ENCODE measurements around the gene PRIMA1. TPM values are rescaled to one million over a fixed set of nuclear protein-coding genes. Genes with fewer than 3 reads are reported as not detected.

PRIMA1 gene
- total RNA-seq, 1 donor from 2014 or later = 4.0 TPM

- H3K4me3 Mint-ChIP-seq (ENCODE audit: low read depth) = no peak overlapping the region
- H3K36me3 Mint-ChIP-seq (ENCODE audit: insufficient read depth) = no peaks in the 10 kb centered on the region
- peaks cover 41% of the 10 kb centered on the region for H3K27me3 Mint-ChIP-seq
- no peak for TF ChIP-seq CTCF (IDR thresholded peaks at IDR 0.05; ENCODE audit: unreplicated experiment)
- DNase-seq (ENCODE audit: low spot score, unreplicated experiment) = no peak
- no peaks in the 10 kb centered on the region for H3K9me3 Mint-ChIP-seq (ENCODE audit: low read depth)
- no peak overlapping the region for H3K27ac Mint-ChIP-seq
- peaks cover 5% of the 10 kb centered on the region for H3K4me1 Mint-ChIP-seq (ENCODE audit: low read depth)
Measured at GRCh38 chr14:93691042-93691780, 97.1 kb downstream of the PRIMA1 start.

- Mint-ChIP-seq H3K9me3 (ENCODE audit: low read depth) (no peaks in the 10 kb centered on the region), H3K4me1 (ENCODE audit: low read depth) (peaks cover 5% of the 10 kb centered on the region), H3K36me3 (ENCODE audit: insufficient read depth) (no peaks in the 10 kb centered on the region), H3K27ac (no peak overlapping the region), H3K4me3 (ENCODE audit: low read depth) (no peak overlapping the region), H3K27me3 (peaks cover 42% of the 10 kb centered on the region)
- no peak for TF ChIP-seq CTCF (IDR thresholded peaks at IDR 0.05; ENCODE audit: unreplicated experiment)
- no peak for DNase-seq (ENCODE audit: low spot score, unreplicated experiment)
Measured at GRCh38 chr14:93690146-93690545, 98.1 kb downstream of the PRIMA1 start.

GRCh38 chr14:93688820-93689219, 99.5 kb downstream of the PRIMA1 start:
- Mint-ChIP-seq H3K9me3 (ENCODE audit: low read depth) (no peaks in the 10 kb centered on the region), H3K36me3 (ENCODE audit: insufficient read depth) (no peaks in the 10 kb centered on the region), H3K4me1 (ENCODE audit: low read depth) (peaks cover 2% of the 10 kb centered on the region), H3K27ac (no peak overlapping the region), H3K27me3 (peaks cover 42% of the 10 kb centered on the region), H3K4me3 (ENCODE audit: low read depth) (no peak overlapping the region)
- TF ChIP-seq CTCF (IDR thresholded peaks at IDR 0.05; ENCODE audit: unreplicated experiment) = no peak
- no peak for DNase-seq (ENCODE audit: low spot score, unreplicated experiment)

GRCh38 chr14:93688239-93688666, 100.0 kb downstream of the PRIMA1 start:
- Mint-ChIP-seq H3K4me3 (ENCODE audit: low read depth) (no peak overlapping the region), H3K27ac (no peak overlapping the region), H3K4me1 (ENCODE audit: low read depth) (no peaks in the 10 kb centered on the region), H3K27me3 (peaks cover 42% of the 10 kb centered on the region), H3K9me3 (ENCODE audit: low read depth) (no peaks in the 10 kb centered on the region), H3K36me3 (ENCODE audit: insufficient read depth) (no peaks in the 10 kb centered on the region)
- no peak for TF ChIP-seq CTCF (IDR thresholded peaks at IDR 0.05; ENCODE audit: unreplicated experiment)
- no peak for DNase-seq (ENCODE audit: low spot score, unreplicated experiment)

- no peak for DNase-seq (ENCODE audit: low spot score, unreplicated experiment)
- Mint-ChIP-seq H3K4me1 (ENCODE audit: low read depth) (peaks cover 2% of the 10 kb centered on the region), H3K27ac (no peak overlapping the region)
Measured at GRCh38 chr14:93686268-93686667, 102.0 kb downstream of the PRIMA1 start.

More at GRCh38 chr14:93686268-93686667, 102.0 kb downstream of the PRIMA1 start:
- TF ChIP-seq CTCF (IDR thresholded peaks at IDR 0.05; ENCODE audit: unreplicated experiment) = no peak
- no peaks in the 10 kb centered on the region for H3K9me3 Mint-ChIP-seq (ENCODE audit: low read depth)
- H3K27me3 Mint-ChIP-seq = peaks cover 42% of the 10 kb centered on the region
- no peak overlapping the region for H3K4me3 Mint-ChIP-seq (ENCODE audit: low read depth)
- no peaks in the 10 kb centered on the region for H3K36me3 Mint-ChIP-seq (ENCODE audit: insufficient read depth)

Measured in progenitor cell of endocrine pancreas (in vitro differentiated cells).